A549 (cell line): ENCODE results near the gene SLC22A13. TPM values are rescaled to one million over a fixed set of nuclear protein-coding genes. Genes with fewer than 3 reads are reported as not detected.

Experiments used
- ATAC-seq, 2 experiments: fragments of 200-7000 bp in 1 of 2; fragments of >200 bp in 1 of 2; cut with Nextera tagmentation in 1 of 2; cut with Tn5 transposase in 1 of 2; 3 replicates each; pipeline versions ENCODE4 v1.8.0 to v1.9.1; 2018 to 2020; ENCODE audit warnings: mild to moderate bottlenecking in 1 of 2, moderate library complexity in 1 of 2
- CTCF ChIA-PET: fragments of 300-600 bp; sonication (Branson Sonifier 250); formaldehyde crosslinking; extraction: SDS; loops from one replicate; lab custom pipeline; 2021; ENCODE audit warnings: antibody characterized with exemption, inconsistent platforms; lab: Yijun Ruan, JAX
- POLR2A ChIA-PET: fragments of 350-600 bp; formaldehyde crosslinking; extraction: SDS; loops from one replicate; lab custom pipeline; 2021; ENCODE audit warnings: antibody characterized with exemption, inconsistent platforms; lab: Yijun Ruan, JAX
- DNase-seq, 2 experiments: peaks; one replicate each; pipeline versions ENCODE4 v3.0.0 to v3.0.0-alpha.2; 2011 to 2016; ENCODE audit warnings: low read depth in 1 of 2, low spot score in 1 of 2
- FAIRE-seq: peaks from 2 replicates; lab custom pipeline; 2011; peaks lifted over from hg19 to GRCh38; lab: Jason Lieb, UNC
- H3K27ac ChIP-seq, 2 experiments: fragments of >200 bp; sonication (Bioruptor Twin); formaldehyde crosslinking; 3 replicates each; pipeline ENCODE4 v1.5.1; 2016 to 2017
- H3K4me1 ChIP-seq: fragments of >200 bp; sonication (Bioruptor Twin); formaldehyde crosslinking; 3 replicates; pipeline ENCODE4 v1.6.1; 2016
- H3K4me2 ChIP-seq: fragments of >200 bp; sonication (Bioruptor Twin); formaldehyde crosslinking; 3 replicates; pipeline ENCODE4 v1.6.1; 2016
- H3K4me3 ChIP-seq: fragments of >200 bp; sonication (Bioruptor Twin); formaldehyde crosslinking; 3 replicates; pipeline ENCODE4 v1.5.1; 2016
- H3K9me3 ChIP-seq: fragments of >200 bp; sonication (Bioruptor Twin); formaldehyde crosslinking; 3 replicates; pipeline ENCODE4 v1.6.1; 2016
- BCL3 ChIP-seq: fragments of >200 bp; sonication (Bioruptor Twin); formaldehyde crosslinking; IDR thresholded peaks from 3 replicates; pipeline ENCODE4 v1.6.1; 2016
- CBX2 ChIP-seq: fragments of 200-600 bp; sonication (generic); IDR thresholded peaks from 2 replicates; pipeline ENCODE4 v1.6.1; 2016; ENCODE audit warnings: low read depth, mild to moderate bottlenecking, borderline replicate concordance
- E2F6 ChIP-seq: IDR thresholded peaks from 2 replicates; pipeline ENCODE4 v1.6.1; 2012; ENCODE audit warnings: low read depth, borderline replicate concordance
- EHF ChIP-seq: fragments of 250-450 bp; sonication (Bioruptor Pico); IDR thresholded peaks from 2 replicates; pipeline ENCODE4 v1.5.0; 2020; ENCODE audit warnings: mild to moderate bottlenecking
- EHMT2 ChIP-seq: fragments of 200-600 bp; sonication (generic); IDR thresholded peaks from 2 replicates; pipeline ENCODE4 v1.6.1; 2016; ENCODE audit warnings: antibody characterized with exemption, low read depth, mild to moderate bottlenecking, moderate library complexity
- FOSB ChIP-seq: fragments of 250-450 bp; sonication (Bioruptor Pico); IDR thresholded peaks from 2 replicates; pipeline ENCODE4 v1.5.0; 2020; ENCODE audit warnings: mild to moderate bottlenecking, moderate library complexity
- FOSL2 ChIP-seq, 2 experiments: fragments of 450-650 bp in 1 of 2; fragments of >200 bp in 1 of 2; sonication (Bioruptor Twin) in 1 of 2; formaldehyde crosslinking; IDR thresholded peaks; 2 replicates each; pipeline versions ENCODE4 v1.5.0 to v1.6.1; 2016 to 2020; ENCODE audit warnings: mild to moderate bottlenecking in 1 of 2, moderate library complexity in 1 of 2
- HMGXB4 ChIP-seq: fragments of 250-450 bp; sonication (Bioruptor Pico); IDR thresholded peaks from 2 replicates; pipeline ENCODE4 v1.5.0; 2021; ENCODE audit warnings: mild to moderate bottlenecking, moderate library complexity, borderline replicate concordance
- HOXA7 ChIP-seq: fragments of 250-450 bp; sonication (Bioruptor Pico); IDR thresholded peaks from 2 replicates; pipeline ENCODE4 v1.5.0; 2020; ENCODE audit warnings: mild to moderate bottlenecking, moderate library complexity
- HOXB13 ChIP-seq: fragments of 250-450 bp; sonication (Bioruptor Pico); IDR thresholded peaks from 2 replicates; pipeline ENCODE4 v1.5.0; 2020; ENCODE audit warnings: low read depth, mild to moderate bottlenecking, moderate library complexity
- KDM1A ChIP-seq: fragments of 200-600 bp; sonication (generic); IDR thresholded peaks from 2 replicates; pipeline ENCODE4 v1.6.1; 2016; ENCODE audit warnings: low read depth, mild to moderate bottlenecking
- MAFK ChIP-seq: fragments of 450-650 bp; IDR thresholded peaks from 2 replicates; pipeline ENCODE4 v1.6.1; 2014; ENCODE audit not compliant: partially characterized antibody
- NPAS2 ChIP-seq: fragments of 250-450 bp; sonication (Bioruptor Pico); IDR thresholded peaks from 2 replicates; pipeline ENCODE4 v1.8.0; 2022; ENCODE audit warnings: mild to moderate bottlenecking, moderate library complexity, borderline replicate concordance
- PBX3 ChIP-seq: IDR thresholded peaks from 2 replicates; pipeline ENCODE4 v1.6.1; 2012
- TP53 ChIP-seq: fragments of 250-450 bp; sonication (Bioruptor Pico); IDR thresholded peaks from 2 replicates; pipeline ENCODE4 v1.5.0; 2021; ENCODE audit warnings: mild to moderate bottlenecking, moderate library complexity
- ZNF302 ChIP-seq: fragments of 250-450 bp; sonication (Bioruptor Pico); IDR thresholded peaks from 2 replicates; pipeline ENCODE4 v1.9.0; 2021; ENCODE audit warnings: inconsistent platforms, mild to moderate bottlenecking, moderate library complexity
- WGBS: methylation state at CpG from one replicate; pipeline ENCODE4 v1.1.6; 2017; ENCODE audit errors: missing lambda C conversion rate; 5-methylcytosine and 5-hydroxymethylcytosine counted together
- polyA plus RNA-seq, 4 experiments: library from polyadenylated mRNA; depleted of rRNA in 3 of 4; stranded (reverse); fragments of >200 nt; fragmentation: RNase III in 1 of 4; extraction: RNeasy Plus Mini Kit Qiagen cat#74134 plus additional on column Dnase treatment in 1 of 4; gene quantifications; 2 replicates in 3 of 4; 3 replicates in 1 of 4; pipeline ENCODE4 v1.2.3, GENCODE V29; 2011 to 2017

The SLC22A13 gene
- polyA plus RNA-seq, 2 of the 4 experiments (the other 2 are of a cell fraction), result 0.13 to 0.21 TPM

GRCh38 chr3:38315488-38316230 is 50.0 kb downstream of the SLC22A13 start:
- 51% methylated on average over 10 of the region's 10 CpGs for WGBS
- Histone ChIP-seq H3K4me3 (no peak overlapping the region), H3K4me2 (no peak overlapping the region), H3K27ac (no peak overlapping the region), H3K4me1 (no peaks in the 10 kb centered on the region), H3K9me3 (no peaks in the 10 kb centered on the region)
- FAIRE-seq (no peak), DNase-seq (no peak), ATAC-seq (peak in 1 of 2 experiments; percentile 24; a peak in 2 of 6 replicates)
- TF ChIP-seq HOXB13 (CRISPR knock-in tag), result no peak
- TF ChIP-seq CBX2, result no peak
- TF ChIP-seq FOSL2 (IDR thresholded peaks at IDR 0.05), result no peak
- no peak for TF ChIP-seq FOSL2 (CRISPR knock-in tag; IDR thresholded peaks at IDR 0.05)
- TF ChIP-seq KDM1A, result no peak
- no peak for TF ChIP-seq ZNF302 (CRISPR knock-in tag)
- no peak for TF ChIP-seq HOXA7 (CRISPR knock-in tag)
- no peak for TF ChIP-seq PBX3
- TF ChIP-seq FOSB (CRISPR knock-in tag), result no peak
- TF ChIP-seq EHMT2, result no peak
- TF ChIP-seq NPAS2 (CRISPR knock-in tag), result no peak
- TF ChIP-seq HMGXB4 (CRISPR knock-in tag), result no peak
- ChIA-PET POLR2A (no interaction called here), CTCF (interaction anchor here (1.2 kb wide), 1 partner anchor 17 kb away, joined by 5 read pairs; no protein-coding TSS in a partner anchor)

GRCh38 chr3:38316356-38317191 is 51.0 kb downstream of the SLC22A13 start:
- no peaks in the 10 kb centered on the region for H3K4me1 ChIP-seq
- DNase-seq (no peak), ATAC-seq (no peak; a peak in 1 of 6 replicates)
- ChIA-PET POLR2A (no interaction called here), CTCF (no interaction called here)
- H3K4me2 ChIP-seq, result no peak overlapping the region
- no peak for TF ChIP-seq E2F6
- TF ChIP-seq EHF (CRISPR knock-in tag), result no peak
- TF ChIP-seq TP53, result no peak
- TF ChIP-seq MAFK, result no peak
- TF ChIP-seq BCL3, result no peak
- TF ChIP-seq, all 56 proteins: peak for 0
- no peak overlapping the region for H3K4me3 ChIP-seq
- FAIRE-seq, result no peak
- no peak overlapping the region for H3K27ac ChIP-seq
- whole genome bisulfite sequencing, result 66% methylated on average over 21 of the region's 22 CpGs
- H3K9me3 ChIP-seq, result no peaks in the 10 kb centered on the region
